GM18867 (cell line): ENCODE measurements around the gene UBR4.

ENCODE experiments used
- ATAC-seq: cut with Tn5 transposase; IDR thresholded peaks from one replicate; pipeline ENCODE4 v1.9.1; 2021; ENCODE audit warnings: mild to moderate bottlenecking, moderate library complexity; ENCODE audit not compliant: unreplicated experiment

UBR4 gene

DNA sequence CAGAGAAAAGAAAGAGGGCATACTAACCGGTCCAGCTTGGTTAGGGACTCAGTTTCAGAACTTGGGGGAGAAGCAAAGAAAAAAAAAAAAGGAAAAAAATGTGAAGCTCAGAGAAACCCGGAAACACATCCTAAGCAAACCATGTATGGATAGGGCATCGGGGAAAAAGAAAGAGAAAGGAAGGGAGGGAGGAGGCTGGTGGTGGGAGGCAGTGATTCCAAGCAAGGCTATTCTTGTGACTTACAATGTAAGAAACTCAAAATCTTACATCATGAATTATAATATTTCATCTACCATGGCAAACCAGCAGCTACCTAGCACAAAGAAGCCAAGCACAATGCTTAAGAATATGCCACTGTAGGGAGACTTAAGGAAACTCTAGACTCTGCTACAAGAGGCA lies 60.3 kb downstream of the UBR4 start:
- no peak for ATAC-seq

DNA sequence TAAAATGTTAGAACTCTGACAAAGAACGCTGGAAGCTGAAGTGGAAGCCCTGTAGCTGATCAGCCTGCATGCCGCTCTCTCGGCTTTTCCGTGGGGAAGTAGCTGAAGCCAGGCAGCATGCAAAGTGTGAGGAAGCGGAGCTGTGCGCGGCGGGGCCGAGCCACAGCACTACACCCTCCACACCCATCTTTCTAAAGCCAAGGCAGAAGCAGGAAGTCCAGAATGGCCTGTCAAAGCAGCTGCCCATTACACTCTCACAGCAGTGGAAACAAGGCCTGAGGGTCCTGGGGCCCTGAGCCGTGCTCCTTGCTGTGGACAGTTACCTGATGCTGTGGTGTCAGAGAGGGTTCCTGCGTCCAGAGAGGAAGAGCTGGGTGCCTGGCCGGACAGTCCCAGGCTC lies 69.6 kb downstream of the UBR4 start:
- ATAC-seq: no peak

DNA sequence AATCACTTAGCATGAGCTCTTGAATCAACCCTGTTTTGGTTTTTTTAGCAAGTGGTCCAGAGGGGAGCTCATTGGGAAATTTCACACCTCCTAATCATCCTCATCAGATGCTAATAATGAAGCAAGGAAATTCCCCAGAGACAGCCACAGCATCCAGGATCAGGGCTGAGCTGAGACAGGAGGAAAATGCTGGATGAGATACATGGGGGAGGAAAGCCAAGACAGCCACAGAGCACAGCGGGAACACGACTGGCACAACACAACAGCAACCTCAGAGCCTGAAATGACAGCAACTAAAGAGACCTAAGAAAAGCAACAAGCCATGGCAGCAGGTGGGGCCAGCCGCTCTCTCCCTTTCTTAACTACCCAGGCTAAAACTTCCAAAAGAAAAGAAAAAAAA lies 70.4 kb downstream of the UBR4 start:
- no peak for ATAC-seq

DNA sequence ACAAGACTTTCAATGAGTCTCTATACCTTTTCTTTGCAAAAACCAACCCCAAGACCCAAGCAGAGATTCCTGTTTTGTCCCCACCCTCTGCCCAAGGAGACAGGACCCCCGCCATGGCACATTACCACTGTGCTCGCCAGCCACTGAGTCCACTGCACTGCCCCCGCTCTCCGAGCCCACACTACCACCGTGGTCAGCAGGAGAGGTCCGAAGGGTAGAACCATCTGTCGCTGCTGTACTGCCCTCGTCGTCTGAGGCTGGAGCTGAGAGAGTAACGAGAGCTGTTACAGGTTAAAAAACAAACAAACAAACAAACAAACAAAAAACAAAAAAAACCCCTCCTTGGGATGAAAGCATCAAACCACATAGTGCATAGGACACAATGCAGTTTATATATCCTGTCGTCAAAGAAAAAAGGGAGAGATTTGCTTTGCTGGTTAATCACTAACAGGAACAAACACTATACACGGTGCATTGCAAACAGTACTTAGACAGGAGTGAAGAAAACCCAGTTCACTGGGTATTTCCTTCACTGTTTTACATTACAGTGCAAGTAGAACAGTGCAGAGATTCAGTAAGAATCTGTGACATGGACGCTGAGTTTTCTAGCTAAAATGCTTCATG lies 71.0 kb downstream of the UBR4 start:
- no peak for ATAC-seq

DNA sequence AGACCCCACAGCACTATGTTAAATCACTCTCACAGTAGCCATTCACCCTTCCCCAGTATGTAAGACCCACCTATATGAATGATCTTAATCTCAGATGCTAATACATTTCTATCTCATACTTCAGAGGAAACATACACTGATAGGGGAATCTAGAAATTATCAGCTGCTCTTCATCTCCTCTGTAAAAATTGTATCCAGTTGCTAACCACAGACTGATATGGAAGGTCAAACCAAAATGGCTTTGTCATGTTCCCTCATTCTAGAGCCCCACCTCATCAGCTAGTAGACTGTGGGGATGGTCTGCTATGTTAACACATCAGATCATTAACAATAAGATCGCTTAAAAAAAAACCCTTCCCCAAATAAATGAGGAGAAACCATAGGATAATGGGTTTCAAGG lies 71.7 kb downstream of the UBR4 start:
- no peak for ATAC-seq

DNA sequence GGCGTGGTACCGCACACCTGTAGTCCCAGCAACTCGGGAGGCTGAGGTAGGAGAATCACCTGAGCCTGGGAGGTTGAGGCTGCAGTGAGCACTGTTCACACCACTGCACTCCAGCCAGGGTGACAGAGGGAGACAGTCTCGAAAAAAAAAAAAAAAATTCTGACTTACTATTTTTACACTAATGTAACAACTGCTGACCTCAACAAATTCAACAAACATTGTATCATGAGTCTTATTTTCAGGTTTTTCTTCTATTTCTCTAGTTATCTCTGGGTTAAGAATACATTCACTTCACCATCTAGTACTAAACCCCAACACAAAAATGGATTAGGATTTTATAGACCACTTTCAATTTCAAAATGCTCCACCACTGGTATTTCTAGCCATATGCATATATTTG lies 72.9 kb downstream of the UBR4 start:
- no peak for ATAC-seq

DNA sequence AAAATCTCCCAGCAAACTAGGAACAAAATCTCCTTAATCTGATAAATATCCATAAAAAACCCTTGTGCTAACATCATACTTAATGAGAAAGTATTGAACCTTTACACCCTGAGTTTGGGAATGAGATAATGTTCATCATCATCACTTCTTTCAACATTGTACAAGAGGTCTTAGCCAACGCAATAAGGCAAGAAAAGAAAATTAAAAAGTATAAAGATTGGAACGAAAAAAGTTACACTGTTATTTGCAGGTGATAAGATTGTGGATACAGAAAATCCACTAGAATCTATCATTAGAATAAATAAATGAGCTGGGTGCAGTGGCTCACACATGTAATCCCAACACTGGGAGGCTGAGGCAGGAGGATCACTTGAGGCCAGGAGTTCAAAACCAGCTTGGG lies 76.7 kb downstream of the UBR4 start:
- no peak for ATAC-seq

DNA sequence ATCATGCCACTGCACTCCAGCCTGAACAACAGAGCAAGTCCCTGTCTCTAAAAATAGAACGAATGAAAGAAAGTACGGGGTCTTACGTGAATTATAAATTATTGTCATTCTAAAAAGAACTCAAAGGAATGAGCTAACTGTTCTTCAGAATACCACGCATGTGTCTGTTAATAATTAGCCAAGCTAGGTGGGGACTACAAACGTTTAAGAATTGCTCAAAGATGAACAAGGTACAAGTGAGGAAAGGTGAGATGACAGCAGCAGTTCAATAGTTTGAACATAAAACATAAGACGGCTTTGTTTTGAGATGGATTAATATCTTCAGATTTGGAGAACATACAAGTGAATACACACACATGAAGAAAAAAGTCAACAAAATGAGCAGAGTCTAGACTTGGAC lies 79.6 kb downstream of the UBR4 start:
- no peak for ATAC-seq

DNA sequence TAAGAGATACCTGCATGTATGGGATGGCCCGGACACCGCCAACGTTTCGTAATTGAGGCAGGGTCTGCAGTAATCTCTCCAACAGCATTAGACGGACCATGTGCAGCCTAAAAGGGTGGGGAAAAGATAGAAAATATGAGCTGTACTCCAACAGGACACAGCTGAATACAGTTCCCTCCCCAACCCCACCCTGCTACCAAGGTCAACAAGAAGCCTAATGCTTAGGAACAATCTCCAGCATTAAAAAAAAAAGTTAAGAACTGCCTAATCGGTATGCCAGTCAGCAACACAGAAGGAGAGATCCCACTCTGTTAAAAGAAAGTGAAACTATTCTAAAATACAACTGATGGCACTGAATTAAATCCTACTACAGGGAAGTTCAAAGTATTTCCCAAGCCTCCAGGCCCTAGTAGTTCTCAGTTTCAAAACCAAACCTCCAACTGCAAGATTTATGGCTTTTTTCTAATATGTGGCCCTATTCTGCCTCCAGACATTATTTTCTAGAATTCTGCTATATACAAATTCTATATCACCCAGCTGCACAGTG lies 81.0 kb downstream of the UBR4 start:
- ATAC-seq: no peak

DNA sequence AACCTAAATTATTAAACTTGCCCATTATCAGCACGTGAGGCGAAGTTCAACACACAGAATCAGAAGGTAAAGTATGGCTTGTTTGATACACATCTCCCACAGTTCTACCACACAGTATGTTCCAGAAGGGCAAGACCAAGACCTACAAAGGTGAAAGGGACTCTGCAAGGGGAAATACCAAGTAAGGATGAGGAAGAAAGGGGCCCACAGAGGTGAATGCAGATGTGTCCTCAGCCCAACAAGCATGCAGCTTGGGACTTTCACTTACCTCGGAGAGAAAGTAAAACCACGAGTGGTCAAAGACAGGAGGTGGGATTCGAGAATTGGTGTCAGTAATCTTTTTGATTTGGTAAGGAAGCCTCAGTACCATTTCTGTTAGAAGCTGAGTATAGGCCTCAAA lies 85.8 kb downstream of the UBR4 start:
- ATAC-seq: no peak

DNA sequence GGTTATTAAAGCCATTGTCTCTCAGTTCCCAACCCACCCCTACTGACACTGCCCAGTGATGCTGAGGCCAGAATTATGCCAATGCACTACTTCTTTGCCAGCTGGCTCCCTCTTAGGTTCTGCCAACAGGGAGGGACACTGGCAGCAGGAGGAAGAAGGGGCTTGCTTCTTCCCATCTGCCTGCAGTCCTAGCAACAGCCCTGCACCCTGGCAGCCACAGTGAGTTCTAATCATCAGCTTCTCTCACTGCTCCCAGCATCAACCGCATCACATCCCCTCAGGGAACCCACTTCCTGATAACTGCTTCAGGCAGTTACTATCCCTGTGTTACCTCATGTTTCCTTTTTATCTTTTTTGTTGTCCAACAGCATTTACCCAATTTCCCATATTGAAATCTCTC lies 86.2 kb downstream of the UBR4 start:
- no peak for ATAC-seq

DNA sequence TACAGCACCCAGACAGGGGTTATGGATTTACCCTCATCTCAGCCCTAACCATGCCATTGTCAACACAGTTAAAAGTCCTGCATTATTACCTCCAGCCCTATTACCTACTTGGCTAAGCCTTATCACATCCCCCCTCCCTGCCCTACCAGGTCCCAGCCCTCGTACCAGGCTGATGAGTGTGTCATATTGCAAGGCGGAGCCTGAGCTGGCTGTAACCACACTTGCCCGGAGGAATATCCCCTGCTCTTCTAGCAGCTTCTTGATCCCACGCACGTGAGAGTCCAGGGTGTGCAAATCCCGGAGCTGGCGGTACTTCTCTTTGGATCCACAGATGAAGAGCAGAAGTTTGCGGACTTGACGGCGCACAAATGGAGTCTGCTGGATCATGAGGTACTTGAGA lies 87.4 kb downstream of the UBR4 start:
- no peak for ATAC-seq

DNA sequence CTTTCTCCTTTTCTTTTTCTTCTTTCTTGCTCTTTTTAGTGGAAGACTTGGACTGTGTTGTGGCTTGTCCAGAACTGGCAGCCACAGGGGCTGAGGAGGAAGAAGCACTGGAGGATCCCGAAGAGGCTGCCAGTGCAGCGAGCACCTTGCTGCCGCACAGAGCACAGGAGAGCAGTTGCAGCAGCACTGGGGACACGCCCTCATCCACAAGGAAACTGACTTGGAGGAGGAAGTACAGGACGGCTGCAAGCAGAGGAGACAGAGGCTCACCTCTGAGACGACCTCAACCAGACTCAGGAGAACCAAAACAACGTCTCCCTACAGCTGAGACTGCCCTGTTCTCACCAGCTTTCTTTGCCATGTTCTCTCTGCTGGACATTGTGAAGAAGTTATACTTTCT lies 88.9 kb downstream of the UBR4 start:
- no peak for ATAC-seq

DNA sequence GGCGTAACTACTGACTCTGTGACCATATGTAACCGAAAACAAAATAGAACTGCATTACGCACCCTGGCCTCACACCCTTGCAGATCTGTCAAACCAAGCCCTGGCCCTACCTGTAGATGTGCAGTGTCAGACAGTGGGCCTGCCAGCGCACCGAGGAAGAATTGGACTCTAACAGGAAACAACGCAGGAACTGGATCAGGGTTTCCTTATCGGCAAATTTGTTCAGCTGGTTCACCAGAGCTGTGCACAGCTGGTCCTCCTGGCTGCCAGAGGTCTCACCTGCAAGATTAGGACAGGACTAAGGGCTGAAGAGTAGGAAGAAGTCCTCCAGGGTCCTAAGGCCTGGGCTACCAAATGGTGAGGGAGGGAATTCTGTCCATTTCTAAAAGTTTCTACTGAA lies 90.0 kb downstream of the UBR4 start:
- ATAC-seq: no peak

DNA sequence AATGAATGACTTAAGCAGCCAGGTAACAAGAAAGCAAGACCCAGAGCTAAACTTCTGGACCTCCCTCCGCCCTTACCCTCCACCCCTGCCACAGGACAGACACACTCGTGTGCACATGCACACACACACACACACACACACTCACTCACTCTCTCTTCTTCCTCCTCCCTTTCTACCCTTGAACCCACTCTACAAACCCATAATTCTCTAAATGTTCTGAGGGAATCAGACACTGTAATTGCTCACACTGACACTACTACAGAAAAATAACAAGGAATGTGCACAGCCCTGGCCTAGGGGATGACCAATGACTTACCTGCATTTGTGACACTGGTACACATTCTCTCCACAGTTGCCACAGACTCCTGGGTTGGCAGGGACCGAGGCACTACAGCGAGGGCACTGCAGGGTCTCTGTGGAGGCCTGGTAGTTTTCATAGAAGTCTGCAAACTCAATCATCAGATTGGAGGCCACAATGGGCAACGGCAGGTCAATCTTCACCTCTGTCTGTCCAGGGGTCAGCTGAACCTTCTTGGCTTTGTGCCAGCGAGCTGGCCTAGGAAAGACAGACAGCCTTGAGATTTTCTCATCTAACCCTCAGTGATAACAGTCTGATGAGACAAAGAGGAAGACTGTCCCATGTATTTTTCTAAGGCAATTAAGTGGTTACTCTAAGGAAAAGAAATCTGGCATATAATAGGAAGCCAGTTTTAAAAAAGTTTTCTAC lies 94.8 kb downstream of the UBR4 start:
- no peak for ATAC-seq

DNA sequence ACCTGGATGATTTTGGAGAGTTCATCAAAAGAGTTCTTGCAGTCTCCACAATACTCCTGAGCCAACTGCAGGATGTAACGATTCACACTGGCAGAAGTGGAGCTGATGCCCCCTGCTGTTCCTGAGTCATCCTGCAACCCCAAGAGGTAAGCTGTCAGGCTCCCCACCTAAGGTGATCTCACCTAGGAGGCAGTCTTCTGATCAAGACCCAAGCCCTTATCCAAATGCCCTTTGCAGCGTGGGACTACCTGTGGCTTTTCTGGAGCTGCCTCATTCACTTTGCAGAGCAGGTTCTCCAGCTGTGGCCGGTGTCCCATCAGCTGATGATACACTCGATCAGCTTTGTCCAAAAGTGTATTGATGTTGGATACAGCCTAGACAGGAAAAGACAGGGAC lies 96.4 kb downstream of the UBR4 start:
- no peak for ATAC-seq

DNA sequence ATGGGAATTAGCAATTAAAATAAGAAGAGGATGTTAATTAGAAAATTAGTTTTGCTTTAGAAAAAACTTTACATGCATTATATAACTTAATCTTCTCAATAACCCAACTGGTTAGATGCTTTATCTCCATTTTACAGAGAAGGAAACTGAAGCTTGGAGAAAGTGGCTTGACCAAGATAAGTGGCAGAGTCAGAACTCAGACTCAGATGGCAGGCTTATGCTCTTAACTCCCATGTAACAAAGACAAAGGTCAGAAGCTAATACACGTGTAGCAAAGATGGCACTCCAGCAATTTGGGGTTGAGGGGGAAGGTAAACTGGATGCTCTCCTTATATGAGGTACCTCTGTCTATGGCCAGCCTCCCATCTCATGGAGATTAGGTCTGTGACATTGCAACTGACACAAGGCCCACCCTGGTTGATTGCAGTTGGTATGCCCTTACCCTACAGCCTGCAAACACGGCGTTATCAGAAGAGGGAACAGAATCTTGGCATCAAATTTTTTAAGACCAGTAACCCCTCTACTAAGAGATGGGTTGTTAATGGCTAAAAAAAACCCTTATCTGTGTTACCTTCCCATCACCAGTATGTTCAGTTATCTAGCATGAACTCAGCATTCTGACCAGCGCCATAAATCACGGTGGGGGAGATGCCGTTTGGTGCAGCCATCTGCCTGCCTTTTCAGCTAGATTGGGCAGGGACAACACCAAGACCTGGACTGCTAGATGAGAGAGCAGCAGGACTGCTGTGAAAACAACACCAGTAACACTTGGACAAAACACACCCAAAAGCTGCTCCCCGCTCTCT lies 97.0 kb downstream of the UBR4 start:
- no peak for ATAC-seq

DNA sequence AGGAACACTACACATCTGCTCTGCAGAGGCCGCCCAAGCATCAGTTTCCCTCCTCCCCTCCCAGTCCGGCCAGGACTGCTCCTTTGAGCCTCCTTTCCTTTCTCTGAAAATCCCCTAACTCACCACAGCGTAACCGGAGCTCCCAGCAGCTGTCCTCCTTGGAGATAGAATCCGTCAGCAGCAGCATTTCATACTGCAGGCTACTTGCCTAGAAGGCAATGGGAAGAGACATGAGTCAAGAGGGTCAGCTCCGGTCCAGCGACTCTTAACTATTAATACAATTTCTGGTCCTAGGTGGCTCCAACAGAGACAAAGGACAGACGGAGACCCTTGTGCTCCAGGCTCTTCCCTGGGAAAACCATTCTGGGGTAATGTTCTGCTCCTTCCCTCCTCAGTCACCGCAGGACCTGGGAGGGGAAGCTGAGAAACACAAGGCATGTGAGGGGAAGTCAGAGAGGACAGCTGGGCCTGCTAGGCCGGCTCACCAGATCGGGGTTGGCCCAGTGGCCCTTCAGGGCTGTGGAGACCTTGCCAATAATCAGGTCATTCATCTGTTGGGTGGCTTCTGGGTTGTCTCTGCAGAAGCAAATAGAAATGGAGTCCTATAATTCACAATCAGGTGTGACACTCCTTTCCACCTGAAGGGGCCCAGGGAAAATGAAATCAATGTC lies 99.7 kb downstream of the UBR4 start:
- no peak for ATAC-seq

DNA sequence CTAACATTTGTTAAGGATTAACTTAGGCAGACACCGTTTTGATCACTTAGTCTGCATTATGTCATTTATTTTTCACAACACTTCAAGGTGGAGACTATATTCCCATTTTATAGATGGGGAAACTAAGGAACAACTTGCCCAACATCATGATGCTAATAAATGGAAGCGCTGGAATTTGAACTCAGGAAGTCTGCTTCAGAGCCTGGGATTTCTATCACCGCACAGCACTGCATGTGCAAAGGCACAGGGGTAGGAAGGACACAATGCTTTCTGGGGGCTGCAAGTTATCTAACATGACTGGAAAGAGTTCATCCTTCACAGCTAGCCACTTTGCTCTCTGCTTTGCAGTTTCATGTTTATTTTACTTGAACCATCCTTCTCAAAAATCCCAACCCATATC lies 100.5 kb downstream of the UBR4 start:
- ATAC-seq: no peak

DNA sequence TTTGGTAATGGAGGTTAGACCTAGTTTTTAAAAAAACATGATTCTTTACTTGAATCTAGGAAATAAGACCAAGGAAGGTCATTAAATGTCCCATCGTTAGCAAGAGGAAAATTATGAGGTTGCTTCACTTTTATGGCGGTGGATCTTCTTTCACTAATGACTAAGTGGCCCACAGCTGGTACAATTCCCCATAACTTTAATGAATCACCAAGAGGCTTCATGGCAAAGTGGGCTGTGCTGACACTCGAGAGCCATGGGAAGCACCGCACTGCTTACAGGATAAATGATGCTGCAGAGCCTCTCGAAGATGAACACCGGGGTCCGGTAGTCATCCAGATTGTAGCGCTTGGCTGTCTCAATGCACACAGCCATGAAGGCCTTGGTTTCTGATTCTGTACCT lies 108.8 kb downstream of the UBR4 start:
- ATAC-seq: no peak

DNA sequence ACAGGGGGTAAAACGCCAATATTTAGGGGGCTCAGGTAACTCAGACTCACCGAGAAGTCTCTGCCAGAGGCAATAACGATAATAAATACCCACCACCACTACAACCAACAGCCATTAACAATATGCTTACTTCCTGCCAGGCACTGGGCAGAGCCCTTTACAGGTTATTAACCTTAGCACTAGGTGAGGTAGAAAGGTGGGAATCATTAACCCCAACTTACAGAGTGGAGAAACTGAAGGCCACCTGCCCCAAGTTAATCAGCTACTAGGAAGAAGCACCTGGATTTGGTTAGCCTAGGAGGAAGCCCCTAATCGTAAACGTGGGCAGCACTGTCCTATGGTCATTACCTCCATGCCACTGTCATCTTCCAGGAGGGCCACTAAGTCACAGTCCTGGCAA lies 110.0 kb downstream of the UBR4 start:
- ATAC-seq: no peak
